GM18867 (cell line): ENCODE data around the gene FN1.
"Not testable (repeated sequence)": the region's sequence is repeated elsewhere in the genome, so short reads cannot be mapped to it uniquely, and the experiment has no call there.

Source experiments
- ATAC-seq: cut with Tn5 transposase; IDR thresholded peaks from one replicate; pipeline ENCODE4 v1.9.1; 2021; ENCODE audit warnings: mild to moderate bottlenecking, moderate library complexity; ENCODE audit not compliant: unreplicated experiment

Gene FN1

DNA sequence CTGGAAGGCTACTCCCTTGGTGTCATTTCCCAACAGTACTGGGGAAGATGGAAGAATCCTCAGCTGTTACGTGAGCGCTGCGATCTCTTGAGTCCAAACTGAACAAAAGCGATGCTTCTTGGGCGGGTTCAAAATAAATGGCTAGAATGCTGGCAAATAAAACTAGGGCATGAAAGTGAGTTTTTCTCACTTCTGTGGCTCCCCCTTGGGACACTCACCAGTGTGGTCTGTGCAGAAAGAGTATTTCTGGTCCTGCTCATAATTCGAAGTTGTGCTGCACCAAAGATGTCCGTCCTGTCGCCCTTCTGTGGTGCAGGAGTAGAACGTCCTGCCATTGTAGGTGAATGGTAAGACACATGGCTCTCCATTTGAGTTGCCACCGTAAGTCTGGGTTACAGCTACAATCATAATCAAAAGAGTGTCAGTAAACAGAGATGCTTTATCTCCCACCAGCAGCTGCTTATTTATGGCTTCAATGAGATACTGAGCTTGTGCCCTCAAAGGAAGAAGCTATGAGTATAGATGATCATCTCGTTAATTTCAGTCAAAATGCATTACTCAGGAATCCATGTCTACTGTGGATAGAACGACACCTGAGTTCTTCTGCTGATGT is 11.8 kb downstream of the FN1 start:
- no peak for ATAC-seq

GRCh38 chr2:215423234-215423633 is 12.6 kb downstream of the FN1 start:
- ATAC-seq: no peak

- ATAC-seq: no peak
Observed at GRCh38 chr2:215422676-215423075, 13.2 kb downstream of the FN1 start.

GRCh38 chr2:215421859-215422461 is 13.9 kb downstream of the FN1 start:
- no peak for ATAC-seq

- ATAC-seq: no peak
Observed at GRCh38 chr2:215420471-215420935, 15.4 kb downstream of the FN1 start.

GRCh38 chr2:215419769-215420470 is 15.9 kb downstream of the FN1 start:
- no peak for ATAC-seq

GRCh38 chr2:215419113-215419512 is 16.8 kb downstream of the FN1 start:
- no peak for ATAC-seq

- no peak for ATAC-seq
Observed at GRCh38 chr2:215418064-215418963, 17.6 kb downstream of the FN1 start.

DNA sequence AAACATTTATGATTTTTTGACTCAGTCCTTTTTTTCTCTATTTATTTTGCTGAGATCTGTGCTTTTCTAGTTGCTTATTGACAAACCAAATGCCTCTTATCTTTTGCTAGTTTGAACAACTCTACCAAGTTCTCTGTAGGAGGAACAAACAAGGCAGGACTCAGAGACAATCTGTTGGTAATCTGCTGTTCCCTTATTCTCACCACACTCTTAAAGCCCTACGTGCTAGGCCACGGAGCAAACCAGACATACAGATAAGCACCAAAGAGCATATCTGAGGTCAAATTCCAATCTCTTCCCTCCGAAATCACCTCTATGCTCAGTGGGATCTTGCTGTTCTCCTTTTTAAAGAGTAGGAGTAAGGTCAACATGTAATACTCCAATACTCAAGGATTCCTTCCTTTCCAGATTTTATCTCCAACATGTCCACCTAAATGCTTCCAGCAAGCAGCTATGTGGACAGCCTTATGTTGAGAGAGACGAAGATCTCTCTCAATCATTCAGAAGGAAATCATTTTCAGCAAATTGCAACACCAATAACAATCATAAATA is 18.4 kb downstream of the FN1 start:
- ATAC-seq: no peak

GRCh38 chr2:215416656-215417055 is 19.2 kb downstream of the FN1 start:
- no peak for ATAC-seq

- no peak for ATAC-seq
Observed at GRCh38 chr2:215415820-215416577, 19.9 kb downstream of the FN1 start.

DNA sequence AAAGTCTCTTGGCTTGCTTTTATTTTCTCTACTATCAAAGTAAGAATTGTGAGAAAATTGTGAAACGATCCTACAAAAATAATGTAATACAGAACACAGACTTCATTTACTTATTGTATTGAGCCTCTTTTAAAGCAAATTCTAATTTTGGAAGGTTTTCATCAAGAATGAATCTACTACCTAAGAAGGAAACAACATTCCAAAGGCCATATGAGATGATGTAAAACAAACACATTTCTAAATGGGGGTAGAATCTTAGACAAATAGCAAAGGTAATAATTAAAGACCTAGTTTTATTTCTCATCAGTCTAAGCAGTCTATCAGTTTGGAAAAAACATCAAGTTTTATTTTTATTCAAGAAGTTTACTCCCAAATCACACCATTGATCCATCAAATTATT is 20.6 kb downstream of the FN1 start:
- ATAC-seq: no peak

DNA sequence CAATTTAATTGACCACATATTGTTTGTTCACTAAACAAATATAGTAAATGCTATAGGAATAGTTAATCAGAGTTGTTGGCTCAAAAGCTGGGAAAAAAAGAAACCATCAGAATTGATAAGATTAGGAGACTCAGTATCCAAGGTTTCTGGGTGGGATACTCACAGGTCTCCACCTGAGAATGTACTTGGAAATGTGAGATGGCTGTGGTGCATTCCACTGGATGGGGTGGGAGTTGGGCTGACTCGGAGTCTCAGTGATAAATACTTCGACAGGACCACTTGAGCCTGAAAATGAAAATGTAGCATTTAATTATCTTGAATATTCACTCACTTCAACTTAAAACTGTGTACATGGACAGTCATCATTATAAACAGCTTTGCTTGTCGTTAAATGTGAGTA is 21.2 kb downstream of the FN1 start:
- ATAC-seq: no peak

DNA sequence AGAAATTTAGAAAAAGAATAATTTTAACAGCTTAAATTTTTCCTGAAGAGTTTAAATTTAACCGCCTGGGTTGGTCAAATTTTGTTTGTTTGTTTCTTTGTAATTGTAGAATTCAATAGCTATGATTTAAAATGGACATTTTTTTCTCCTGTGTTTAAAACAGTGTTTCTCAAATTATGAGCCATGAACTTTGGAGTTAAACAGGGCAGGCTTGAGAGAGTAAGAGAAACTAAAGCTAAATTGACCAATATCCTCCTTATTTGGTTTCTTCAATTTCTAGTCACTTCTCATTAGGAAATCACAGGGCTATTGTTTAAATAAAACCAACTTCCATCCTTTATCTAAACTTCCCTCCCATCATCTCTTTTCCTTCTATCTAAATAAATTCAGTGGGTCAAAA is 21.9 kb downstream of the FN1 start:
- no peak for ATAC-seq

DNA sequence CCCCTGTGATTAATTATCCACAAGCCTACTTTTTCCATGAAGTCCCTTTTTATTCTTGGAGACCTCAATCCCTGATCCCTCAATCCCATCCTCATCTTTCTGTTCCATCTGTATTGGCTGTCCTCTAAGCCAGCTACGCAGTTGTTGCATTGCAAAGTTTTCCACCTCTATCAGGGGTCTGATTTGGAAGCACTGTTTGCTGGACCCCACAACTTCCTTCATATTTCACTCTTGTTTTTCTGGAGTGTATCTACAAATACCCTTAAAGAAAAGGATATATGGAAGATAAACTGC is 22.4 kb downstream of the FN1 start:
- ATAC-seq: no peak

DNA sequence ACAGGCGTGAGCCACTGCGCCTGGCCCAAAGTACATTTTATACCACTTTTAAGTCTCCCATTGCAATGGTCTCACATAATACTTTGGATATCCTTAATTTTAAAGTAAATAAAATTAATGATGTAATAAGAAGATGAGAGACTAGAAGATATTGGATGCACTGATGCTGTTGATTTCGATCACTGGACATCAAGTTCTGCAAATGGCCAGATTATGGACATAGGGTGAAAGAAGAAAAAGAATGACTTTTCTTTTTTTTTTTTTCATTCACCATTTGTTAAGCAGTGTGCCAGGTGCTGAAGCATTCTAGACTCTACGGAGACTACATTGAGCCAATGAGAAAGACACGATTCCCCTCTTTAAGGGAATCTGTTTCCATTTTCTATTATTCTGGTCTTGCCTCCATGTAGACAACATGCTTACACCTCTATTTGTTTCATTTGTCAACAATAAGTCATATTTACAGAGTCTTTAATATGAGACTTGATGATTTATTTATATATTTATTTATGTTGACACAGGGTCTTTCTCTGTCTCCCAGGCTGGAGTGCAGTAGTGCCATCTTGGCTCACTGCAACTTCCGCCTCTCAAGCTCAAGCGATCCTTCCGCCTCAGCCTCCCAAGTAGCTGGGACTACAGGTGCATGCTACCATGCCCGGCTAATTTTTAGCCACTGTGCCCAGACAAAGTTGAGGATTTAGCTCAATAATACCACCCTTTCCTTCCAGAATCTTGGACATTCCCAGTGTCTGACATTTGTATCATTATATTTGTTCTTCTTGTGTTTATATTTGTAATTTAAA is 23.7 kb downstream of the FN1 start:
- ATAC-seq: no peak

GRCh38 chr2:215410932-215411285 is 25.0 kb downstream of the FN1 start:
- ATAC-seq: no peak

GRCh38 chr2:215410181-215410931 is 25.5 kb downstream of the FN1 start:
- not testable (repeated sequence) for ATAC-seq
